Renal cortex interstitium (tissue), 11 donors: ENCODE measurements around the gene EN2. TPM values are rescaled to one million over a fixed set of nuclear protein-coding genes. Genes with fewer than 3 reads are reported as not detected.

Source experiments
- DNase-seq, 11 donors: peaks; one replicate each; pipeline ENCODE4 v3.0.0-alpha.2; 2013; ENCODE audit warnings: low read depth in 9 of 11, low spot score in 4 of 11; ENCODE audit errors: extremely low read depth in 1 of 11
- polyA plus RNA-seq, 3 donors: library from polyadenylated mRNA; unstranded; fragments of 120-200 nt; gene quantifications; one replicate each; pipeline ENCODE4 v1.2.1, GENCODE V29; 2013; ENCODE audit not compliant: insufficient read length in 3 of 3

EN2 gene
- polyA plus RNA-seq, 3 donors = 0.10 to 0.42 (median 0.18) TPM

- DNase-seq = no peak
Observed at GRCh38 chr7:155448632-155449007, 9.3 kb upstream of the EN2 start.

GRCh38 chr7:155449008-155449868 is 8.7 kb upstream of the EN2 start:
- no peak for DNase-seq

- DNase-seq = no peak
Observed at GRCh38 chr7:155449869-155450557, 7.9 kb upstream of the EN2 start.

GRCh38 chr7:155450558-155450969 is 7.4 kb upstream of the EN2 start:
- DNase-seq = no peak

- no peak for DNase-seq
Observed at GRCh38 chr7:155450970-155451801, 6.7 kb upstream of the EN2 start.

- no peak for DNase-seq
Observed at GRCh38 chr7:155451840-155452239, 6.1 kb upstream of the EN2 start.

GRCh38 chr7:155452505-155453295 is 5.2 kb upstream of the EN2 start:
- DNase-seq = no peak

GRCh38 chr7:155453296-155454182 is 4.4 kb upstream of the EN2 start:
- DNase-seq = no peak

- no peak for DNase-seq
Observed at GRCh38 chr7:155454183-155455112, 3.5 kb upstream of the EN2 start.

GRCh38 chr7:155455132-155455693 is 2.7 kb upstream of the EN2 start:
- DNase-seq = no peak

- no peak for DNase-seq
Observed at GRCh38 chr7:155455776-155456737, 1.9 kb upstream of the EN2 start.

- DNase-seq = peak in 7 of 11 donors; percentile 44 to 72 (median 67)
Observed at GRCh38 chr7:155456738-155457543, 988 bp upstream of the EN2 start.

- no peak for DNase-seq
Observed at GRCh38 chr7:155457544-155458110, 302 bp upstream of the EN2 start.
